ENCODE results near the gene PHF12.

PHF12 gene

GRCh38 chr17:28951428-28951990, at the start of gene PHF12:
TSS of gene PHF12 (minus strand) at chr17:28951518. CDS start at chr17:28950960, 558 bp downstream.
- DNase-seq, result peak; percentile 100

- DNase-seq, result no peak
Measured at GRCh38 chr17:29000973-29001372, 49.7 kb upstream of the PHF12 start.

- DNase-seq, result peak; percentile 59
Measured at GRCh38 chr17:28999206-28999605, 47.9 kb upstream of the PHF12 start.

- no peak for DNase-seq
Measured at GRCh38 chr17:28997806-28998205, 46.5 kb upstream of the PHF12 start.

GRCh38 chr17:28996554-28997096, 45.3 kb upstream of the PHF12 start:
- no peak for DNase-seq

GRCh38 chr17:28993645-28994426, 42.5 kb upstream of the PHF12 start:
- DNase-seq, result no peak

GRCh38 chr17:28992625-28993600, 41.6 kb upstream of the PHF12 start:
- no peak for DNase-seq

GRCh38 chr17:28992185-28992584, 40.9 kb upstream of the PHF12 start:
- no peak for DNase-seq

GRCh38 chr17:28991779-28992178, 40.5 kb upstream of the PHF12 start:
- DNase-seq, result no peak

GRCh38 chr17:28989028-28989427, 37.7 kb upstream of the PHF12 start:
- peak; percentile 27 for DNase-seq

GRCh38 chr17:28988475-28988874, 37.2 kb upstream of the PHF12 start:
- DNase-seq, result no peak

- no peak for DNase-seq
Measured at GRCh38 chr17:28986714-28987655, 35.7 kb upstream of the PHF12 start.

- DNase-seq, result peak; percentile 55
Measured at GRCh38 chr17:28985950-28986713, 34.8 kb upstream of the PHF12 start.

GRCh38 chr17:28983286-28984230, 32.2 kb upstream of the PHF12 start:
- peak; percentile 96 for DNase-seq

GRCh38 chr17:28982131-28982793, 30.9 kb upstream of the PHF12 start:
- no peak for DNase-seq

GRCh38 chr17:28978356-28978964, 27.1 kb upstream of the PHF12 start:
- no peak for DNase-seq

GRCh38 chr17:28977659-28978355, 26.5 kb upstream of the PHF12 start:
- DNase-seq, result no peak

- no peak for DNase-seq
Measured at GRCh38 chr17:28975646-28976045, 24.3 kb upstream of the PHF12 start.

Data from NCI-H1694 (cell line).